ENCODE results near the gene ZC3H18.

GRCh38 chr16:88599092-88599733 lies 29.0 kb downstream of the ZC3H18 start:
- TF ChIP-seq POLR2AphosphoS5 (IDR thresholded peaks at IDR 0.05; ENCODE audit: insufficient read depth in 1 of 2, low read depth in 1 of 2): peak in 1 of 2 donors; percentile 37
- TF ChIP-seq CTCF (IDR thresholded peaks at IDR 0.05): no peak
